ENCODE measurements around the gene SAC3D1. TPM values are rescaled to one million over a fixed set of nuclear protein-coding genes. Genes with fewer than 3 reads are reported as not detected.

SAC3D1 gene
- polyA plus RNA-seq, 1 of the 3 experiments (the other 2 are of a cell fraction) = 22.5 TPM

DNA sequence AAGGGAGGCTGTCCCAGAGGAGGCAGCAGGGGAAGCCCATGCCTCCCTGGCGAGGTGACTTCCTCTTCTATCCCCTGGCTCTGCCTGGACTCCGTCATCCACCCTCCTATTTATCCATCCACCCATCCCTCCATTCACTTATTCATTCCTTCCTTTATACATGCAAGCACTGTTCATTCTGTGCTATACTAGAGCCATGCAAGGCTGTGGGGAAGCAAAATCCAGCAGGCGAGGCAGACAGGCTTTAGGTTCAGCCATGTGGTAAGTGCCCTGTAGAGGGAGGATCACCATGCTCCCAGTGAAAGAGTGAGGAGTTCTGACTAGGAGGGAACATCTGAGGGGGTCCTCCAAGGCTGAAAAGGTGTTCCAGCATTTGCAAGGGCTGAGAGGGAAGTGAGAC, 18.5 kb downstream of the SAC3D1 start:
- ChIA-PET POLR2A (no interaction called here), CTCF (interaction anchor here (1.2 kb wide), 1 partner anchor 46 kb away, joined by 5 read pairs; the partner anchor contains the start of gene ARL2)
- Histone ChIP-seq H3F3A (replicated peaks; ENCODE audit: insufficient read depth) (peaks cover 3% of the 10 kb centered on the region), H3K9ac (no peak overlapping the region), H3K27ac (ENCODE audit: low read depth in 2 of 2, low read length in 1 of 2) (no peak overlapping the region), H3K79me2 (ENCODE audit: insufficient read depth) (no peaks in the 10 kb centered on the region), H3K27me3 (ENCODE audit: insufficient read depth) (no peaks in the 10 kb centered on the region), H3K4me3 (ENCODE audit: low read depth in 2 of 2, low read length in 1 of 2) (no peak overlapping the region), H4K20me1 (ENCODE audit: insufficient read depth) (no peaks in the 10 kb centered on the region), H2AFZ (ENCODE audit: low read depth) (no peak overlapping the region), H3K9me3 (no peaks in the 10 kb centered on the region), H3K9me2 (no peaks in the 10 kb centered on the region), H3K4me2 (no peak overlapping the region), H3K36me3 (replicated peaks in 1 of 2; ENCODE audit: control insufficient read depth in 1 of 2, insufficient read depth in 2 of 2, low read length in 1 of 2) (no peaks in the 10 kb centered on the region), H3K4me1 (ENCODE audit: control insufficient read depth in 1 of 2, insufficient read depth in 2 of 2, low read depth in 1 of 2, low read length in 1 of 2) (no peaks in the 10 kb centered on the region)
- no peak for TF ChIP-seq RXRA (IDR thresholded peaks at IDR 0.05; ENCODE audit: borderline replicate concordance, low read depth)
- TF ChIP-seq POLR2AphosphoS5 (IDR thresholded peaks at IDR 0.05; ENCODE audit: low read depth, low read length) = no peak
- no peak for TF ChIP-seq CHD2 (IDR thresholded peaks at IDR 0.05; ENCODE audit: low read length, partially characterized antibody)
- no peak for TF ChIP-seq RFX5 (IDR thresholded peaks at IDR 0.05; ENCODE audit: low read length)
- no peak for TF ChIP-seq SIN3A (IDR thresholded peaks at IDR 0.05; ENCODE audit: borderline replicate concordance, low read depth, low read length)
- TF ChIP-seq SMC3 (IDR thresholded peaks at IDR 0.05; ENCODE audit: low read depth, low read length) = no peak
- no peak for TF ChIP-seq MEF2A (IDR thresholded peaks at IDR 0.05; ENCODE audit: borderline replicate concordance, low read depth)
- TF ChIP-seq, protein P1, sequence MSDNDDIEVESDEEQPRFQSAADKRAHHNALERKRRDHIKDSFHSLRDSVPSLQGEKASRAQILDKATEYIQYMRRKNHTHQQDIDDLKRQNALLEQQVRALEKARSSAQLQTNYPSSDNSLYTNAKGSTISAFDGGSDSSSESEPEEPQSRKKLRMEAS (IDR thresholded peaks at IDR 0.05; ENCODE audit: low read depth) = no peak
- TF ChIP-seq, protein P2, sequence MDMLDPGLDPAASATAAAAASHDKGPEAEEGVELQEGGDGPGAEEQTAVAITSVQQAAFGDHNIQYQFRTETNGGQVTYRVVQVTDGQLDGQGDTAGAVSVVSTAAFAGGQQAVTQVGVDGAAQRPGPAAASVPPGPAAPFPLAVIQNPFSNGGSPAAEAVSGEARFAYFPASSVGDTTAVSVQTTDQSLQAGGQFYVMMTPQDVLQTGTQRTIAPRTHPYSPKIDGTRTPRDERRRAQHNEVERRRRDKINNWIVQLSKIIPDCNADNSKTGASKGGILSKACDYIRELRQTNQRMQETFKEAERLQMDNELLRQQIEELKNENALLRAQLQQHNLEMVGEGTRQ (IDR thresholded peaks at IDR 0.05; ENCODE audit: borderline replicate concordance, low read depth, low read length) = no peak
- TF ChIP-seq TAF1 (IDR thresholded peaks at IDR 0.05; ENCODE audit: borderline replicate concordance, low read depth, low read length) = no peak
- TF ChIP-seq, protein P3, sequence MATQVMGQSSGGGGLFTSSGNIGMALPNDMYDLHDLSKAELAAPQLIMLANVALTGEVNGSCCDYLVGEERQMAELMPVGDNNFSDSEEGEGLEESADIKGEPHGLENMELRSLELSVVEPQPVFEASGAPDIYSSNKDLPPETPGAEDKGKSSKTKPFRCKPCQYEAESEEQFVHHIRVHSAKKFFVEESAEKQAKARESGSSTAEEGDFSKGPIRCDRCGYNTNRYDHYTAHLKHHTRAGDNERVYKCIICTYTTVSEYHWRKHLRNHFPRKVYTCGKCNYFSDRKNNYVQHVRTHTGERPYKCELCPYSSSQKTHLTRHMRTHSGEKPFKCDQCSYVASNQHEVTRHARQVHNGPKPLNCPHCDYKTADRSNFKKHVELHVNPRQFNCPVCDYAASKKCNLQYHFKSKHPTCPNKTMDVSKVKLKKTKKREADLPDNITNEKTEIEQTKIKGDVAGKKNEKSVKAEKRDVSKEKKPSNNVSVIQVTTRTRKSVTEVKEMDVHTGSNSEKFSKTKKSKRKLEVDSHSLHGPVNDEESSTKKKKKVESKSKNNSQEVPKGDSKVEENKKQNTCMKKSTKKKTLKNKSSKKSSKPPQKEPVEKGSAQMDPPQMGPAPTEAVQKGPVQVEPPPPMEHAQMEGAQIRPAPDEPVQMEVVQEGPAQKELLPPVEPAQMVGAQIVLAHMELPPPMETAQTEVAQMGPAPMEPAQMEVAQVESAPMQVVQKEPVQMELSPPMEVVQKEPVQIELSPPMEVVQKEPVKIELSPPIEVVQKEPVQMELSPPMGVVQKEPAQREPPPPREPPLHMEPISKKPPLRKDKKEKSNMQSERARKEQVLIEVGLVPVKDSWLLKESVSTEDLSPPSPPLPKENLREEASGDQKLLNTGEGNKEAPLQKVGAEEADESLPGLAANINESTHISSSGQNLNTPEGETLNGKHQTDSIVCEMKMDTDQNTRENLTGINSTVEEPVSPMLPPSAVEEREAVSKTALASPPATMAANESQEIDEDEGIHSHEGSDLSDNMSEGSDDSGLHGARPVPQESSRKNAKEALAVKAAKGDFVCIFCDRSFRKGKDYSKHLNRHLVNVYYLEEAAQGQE (IDR thresholded peaks at IDR 0.05; ENCODE audit: low read depth, low read length) = no peak
- no peak for TF ChIP-seq GABPA (IDR thresholded peaks at IDR 0.05; ENCODE audit: low read depth)
- no peak for TF ChIP-seq FOXM1 (IDR thresholded peaks at IDR 0.05; ENCODE audit: low read depth)
- no peak for TF ChIP-seq ELF1 (IDR thresholded peaks at IDR 0.05)
- TF ChIP-seq TCF12 (IDR thresholded peaks at IDR 0.05) = no peak
- TF ChIP-seq YY1 (IDR thresholded peaks at IDR 0.05; ENCODE audit: low read depth) = no peak
- DNase-seq = no peak
- 56% methylated on average over 3 of the region's 3 CpGs for WGBS (ENCODE audit: low lambda C conversion rate)

All from SK-N-SH (cell line).